Measurements from ENCODE around the gene SPSB2.

Gene SPSB2

DNA sequence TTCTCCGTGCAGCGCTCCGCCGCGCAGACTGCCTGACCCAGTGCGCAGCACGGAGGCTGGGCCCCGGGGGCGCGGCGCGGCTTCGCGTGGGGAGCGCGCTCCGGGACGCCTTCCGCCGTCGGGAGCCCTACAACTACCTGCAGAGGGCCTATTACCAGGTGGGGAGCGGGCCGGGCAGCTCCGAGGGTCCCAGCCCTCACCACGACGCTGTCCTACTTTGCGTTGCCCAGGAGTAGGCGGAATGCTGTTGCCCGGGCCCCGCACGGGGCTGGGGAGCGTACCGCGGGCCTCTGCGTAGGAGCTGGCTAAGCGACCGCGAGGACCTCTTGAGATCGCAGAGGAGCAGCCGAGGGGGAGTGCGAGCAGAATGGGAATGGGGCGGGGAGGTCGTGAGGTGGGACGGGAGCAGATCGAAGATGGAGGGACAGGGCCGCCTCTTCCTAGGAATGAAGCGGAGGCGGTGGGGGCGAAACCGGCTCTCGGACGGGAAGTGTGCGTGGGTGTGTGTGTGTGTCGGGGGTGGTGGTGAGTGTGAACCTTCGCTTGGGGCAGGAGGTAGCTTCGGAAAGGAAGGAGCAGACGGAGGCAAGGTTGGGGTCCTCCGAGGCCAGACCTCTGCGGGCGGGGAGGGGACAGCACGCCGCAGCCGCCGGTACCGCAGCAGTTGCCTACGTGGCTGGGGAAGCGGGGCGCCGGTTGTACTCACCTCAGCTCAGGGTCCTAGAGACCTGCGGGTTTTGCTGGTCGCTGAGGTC lies 44.1 kb downstream of the SPSB2 start:
- Histone ChIP-seq H3F3A (ENCODE audit: low read depth) (no peaks in the 10 kb centered on the region), H3K9me3 (ENCODE audit: insufficient read depth, low read depth, low read length) (no peaks in the 10 kb centered on the region), H3K27me3 (ENCODE audit: insufficient read depth, low read length, poor library complexity, severe bottlenecking) (no peaks in the 10 kb centered on the region), H3K9me2 (replicated peaks; ENCODE audit: low read depth, low read length) (no peaks in the 10 kb centered on the region), H3K9ac (ENCODE audit: low read depth, low read length, poor library complexity, severe bottlenecking) (peak overlapping the region; percentile 89), H3K4me2 (ENCODE audit: low read depth, low read length, poor library complexity, severe bottlenecking) (peak overlapping the region; percentile 77), H3K36me3 (ENCODE audit: insufficient read depth, low read length) (peaks cover 9% of the 10 kb centered on the region; the same call in 1 of the 2 replicates), H2AFZ (ENCODE audit: low read length) (peak overlapping the region; percentile 62), H3K4me1 (ENCODE audit: insufficient read depth, low read length, poor library complexity, severe bottlenecking) (peaks cover 21% of the 10 kb centered on the region), H3K79me2 (ENCODE audit: insufficient read depth, low read length) (peaks cover 25% of the 10 kb centered on the region; the same call in 1 of the 2 replicates), H3K4me3 (ENCODE audit: low read length, poor library complexity, severe bottlenecking) (peak overlapping the region; percentile 77), H4K20me1 (ENCODE audit: insufficient read depth, low read length, poor library complexity, severe bottlenecking) (no peaks in the 10 kb centered on the region)
- TF ChIP-seq EZH2phosphoT487 (IDR thresholded peaks at IDR 0.05; ENCODE audit: borderline replicate concordance): no peak
- TF ChIP-seq, protein P1, sequence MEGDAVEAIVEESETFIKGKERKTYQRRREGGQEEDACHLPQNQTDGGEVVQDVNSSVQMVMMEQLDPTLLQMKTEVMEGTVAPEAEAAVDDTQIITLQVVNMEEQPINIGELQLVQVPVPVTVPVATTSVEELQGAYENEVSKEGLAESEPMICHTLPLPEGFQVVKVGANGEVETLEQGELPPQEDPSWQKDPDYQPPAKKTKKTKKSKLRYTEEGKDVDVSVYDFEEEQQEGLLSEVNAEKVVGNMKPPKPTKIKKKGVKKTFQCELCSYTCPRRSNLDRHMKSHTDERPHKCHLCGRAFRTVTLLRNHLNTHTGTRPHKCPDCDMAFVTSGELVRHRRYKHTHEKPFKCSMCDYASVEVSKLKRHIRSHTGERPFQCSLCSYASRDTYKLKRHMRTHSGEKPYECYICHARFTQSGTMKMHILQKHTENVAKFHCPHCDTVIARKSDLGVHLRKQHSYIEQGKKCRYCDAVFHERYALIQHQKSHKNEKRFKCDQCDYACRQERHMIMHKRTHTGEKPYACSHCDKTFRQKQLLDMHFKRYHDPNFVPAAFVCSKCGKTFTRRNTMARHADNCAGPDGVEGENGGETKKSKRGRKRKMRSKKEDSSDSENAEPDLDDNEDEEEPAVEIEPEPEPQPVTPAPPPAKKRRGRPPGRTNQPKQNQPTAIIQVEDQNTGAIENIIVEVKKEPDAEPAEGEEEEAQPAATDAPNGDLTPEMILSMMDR (conservative IDR thresholded peaks at IDR 0.05; ENCODE audit: low read length): no peak

DNA sequence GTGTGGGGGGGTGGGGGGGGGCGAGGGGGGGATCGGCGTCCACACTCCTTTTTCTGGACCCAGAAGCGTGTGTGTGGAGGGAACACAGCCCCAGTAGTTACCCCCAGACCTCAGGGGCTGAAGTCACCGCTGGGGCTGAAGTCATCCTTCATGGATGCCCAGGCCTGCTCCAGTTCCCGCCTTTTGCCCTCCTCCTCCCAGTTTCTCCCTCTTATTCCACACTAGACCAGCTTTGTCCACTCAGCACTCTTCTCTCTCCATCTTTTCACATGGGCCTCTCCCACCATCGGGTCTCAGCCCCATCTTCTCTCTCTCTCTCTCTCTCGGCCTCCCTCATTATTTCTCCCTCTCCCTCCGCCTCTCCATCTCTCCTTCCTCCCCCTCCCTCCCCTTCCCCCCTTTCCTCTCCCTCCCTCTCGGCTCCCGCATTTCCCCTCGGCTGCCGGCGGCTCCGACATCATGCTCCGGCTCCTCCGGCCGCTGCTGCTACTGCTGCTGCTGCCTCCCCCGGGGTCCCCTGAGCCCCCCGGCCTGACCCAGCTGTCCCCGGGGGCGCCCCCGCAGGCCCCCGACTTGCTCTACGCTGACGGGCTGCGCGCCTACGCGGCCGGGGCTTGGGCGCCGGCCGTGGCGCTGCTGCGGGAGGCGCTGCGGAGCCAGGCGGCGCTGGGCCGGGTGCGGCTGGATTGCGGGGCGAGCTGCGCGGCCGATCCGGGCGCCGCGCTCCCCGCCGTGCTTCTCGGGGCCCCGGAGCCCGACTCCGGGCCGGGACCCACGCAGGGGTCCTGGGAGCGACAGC lies 44.9 kb downstream of the SPSB2 start, which contains the start of gene P3H3:
Gene P3H3 (plus strand): TSS at position 426 of the 799 bp plus-strand sequence. CDS start 34 bp downstream, at position 460.
- H3K79me2 ChIP-seq (ENCODE audit: insufficient read depth, low read length): peaks cover 25% of the 10 kb centered on the region; the same call in 1 of the 2 replicates
- no peaks in the 10 kb centered on the region for H3K9me2 ChIP-seq (replicated peaks; ENCODE audit: low read depth, low read length)
- peak within 1 kb of the TSS; percentile 77 for H3K4me3 ChIP-seq (ENCODE audit: low read length, poor library complexity, severe bottlenecking)
- peaks cover 1% of the 10 kb centered on the region; the same call in 1 of the 2 replicates for H3K36me3 ChIP-seq (ENCODE audit: insufficient read depth, low read length)
- H3K27me3 ChIP-seq (ENCODE audit: insufficient read depth, low read length, poor library complexity, severe bottlenecking): no peaks in the 10 kb centered on the region
- H3F3A ChIP-seq (ENCODE audit: low read depth): no peaks in the 10 kb centered on the region
- H3K9ac ChIP-seq (ENCODE audit: low read depth, low read length, poor library complexity, severe bottlenecking): peak within 1 kb of the TSS; percentile 89
- H2AFZ ChIP-seq (ENCODE audit: low read length): peak within 1 kb of the TSS; percentile 69
- H4K20me1 ChIP-seq (ENCODE audit: insufficient read depth, low read length, poor library complexity, severe bottlenecking): no peaks in the 10 kb centered on the region
- peaks cover 21% of the 10 kb centered on the region for H3K4me1 ChIP-seq (ENCODE audit: insufficient read depth, low read length, poor library complexity, severe bottlenecking)
- no peak for TF ChIP-seq EZH2phosphoT487 (IDR thresholded peaks at IDR 0.05; ENCODE audit: borderline replicate concordance)
- TF ChIP-seq, protein P1 (conservative IDR thresholded peaks at IDR 0.05; ENCODE audit: low read length): peak; percentile 15; the same call in 1 of the 2 replicates
- peak within 1 kb of the TSS; percentile 77 for H3K4me2 ChIP-seq (ENCODE audit: low read depth, low read length, poor library complexity, severe bottlenecking)
- no peaks in the 10 kb centered on the region for H3K9me3 ChIP-seq (ENCODE audit: insufficient read depth, low read depth, low read length)

DNA sequence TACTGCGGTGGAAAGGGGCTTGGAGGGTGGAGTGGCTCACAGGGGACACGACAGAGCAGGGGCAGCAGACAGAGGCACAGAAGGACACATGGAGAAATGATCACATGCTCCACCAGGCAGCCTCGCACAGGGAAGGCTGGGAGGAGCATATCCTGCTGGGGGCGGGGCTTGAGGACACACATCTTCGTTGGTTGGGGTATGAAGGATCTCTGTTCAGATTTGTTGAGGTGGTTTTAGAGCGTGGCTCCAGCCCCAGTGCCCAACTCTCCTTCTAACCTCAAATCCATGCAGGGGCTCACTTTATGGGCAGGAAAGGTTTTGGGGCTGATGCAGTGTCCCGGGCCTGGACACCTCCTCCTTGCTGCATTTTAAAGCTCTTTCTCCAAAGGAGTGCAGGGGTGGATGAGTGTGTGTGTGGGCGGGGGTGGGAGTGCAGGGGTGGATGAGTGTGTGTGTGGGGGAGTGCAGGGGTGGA lies 45.6 kb downstream of the SPSB2 start:
- H3K9me2 ChIP-seq (replicated peaks; ENCODE audit: low read depth, low read length): no peaks in the 10 kb centered on the region
- H4K20me1 ChIP-seq (ENCODE audit: insufficient read depth, low read length, poor library complexity, severe bottlenecking): no peaks in the 10 kb centered on the region
- H3K4me2 ChIP-seq (ENCODE audit: low read depth, low read length, poor library complexity, severe bottlenecking): peak overlapping the region; percentile 77
- H3K9ac ChIP-seq (ENCODE audit: low read depth, low read length, poor library complexity, severe bottlenecking): peak overlapping the region; percentile 53
- peak overlapping the region; percentile 55 for H3K4me3 ChIP-seq (ENCODE audit: low read length, poor library complexity, severe bottlenecking)
- H3K79me2 ChIP-seq (ENCODE audit: insufficient read depth, low read length): peaks cover 25% of the 10 kb centered on the region; the same call in 1 of the 2 replicates
- H2AFZ ChIP-seq (ENCODE audit: low read length): no peak overlapping the region
- peaks cover 21% of the 10 kb centered on the region for H3K4me1 ChIP-seq (ENCODE audit: insufficient read depth, low read length, poor library complexity, severe bottlenecking)
- no peaks in the 10 kb centered on the region for H3F3A ChIP-seq (ENCODE audit: low read depth)
- no peaks in the 10 kb centered on the region for H3K27me3 ChIP-seq (ENCODE audit: insufficient read depth, low read length, poor library complexity, severe bottlenecking)
- H3K36me3 ChIP-seq (ENCODE audit: insufficient read depth, low read length): no peaks in the 10 kb centered on the region; the same call in 1 of the 2 replicates
- H3K9me3 ChIP-seq (ENCODE audit: insufficient read depth, low read depth, low read length): no peaks in the 10 kb centered on the region
- TF ChIP-seq, protein P1 (conservative IDR thresholded peaks at IDR 0.05; ENCODE audit: low read length): no peak
- TF ChIP-seq EZH2phosphoT487 (IDR thresholded peaks at IDR 0.05; ENCODE audit: borderline replicate concordance): no peak
